Thoracic aorta (tissue), 2 donors: ENCODE measurements around the gene TLCD3B. TPM values are rescaled to one million over a fixed set of nuclear protein-coding genes. Genes with fewer than 3 reads are reported as not detected.

Source experiments
- ATAC-seq: fragments of 150-250 bp; one replicate; pipeline ENCODE4 v1.8.0; 2017; ENCODE audit warnings: low read depth; ENCODE audit not compliant: insufficient number of reproducible peaks, low FRiP score
- DNase-seq: peaks from one replicate; pipeline ENCODE4 v3.0.0-alpha.2; 2020; ENCODE audit warnings: low spot score
- H3K27ac ChIP-seq, 2 donors: fragments of 200-600 bp; sonication (generic); 1 replicate in 1 of 2; 2 replicates in 1 of 2; pipeline ENCODE4 v1.5.1; 2016; ENCODE audit warnings: mild to moderate bottlenecking in 2 of 2, moderate library complexity in 2 of 2
- H3K27me3 ChIP-seq: fragments of 200-600 bp; sonication (generic); replicated peaks from 2 replicates; pipeline ENCODE4 v1.6.0; 2016; ENCODE audit warnings: mild to moderate bottlenecking; ENCODE audit not compliant: insufficient read depth
- H3K36me3 ChIP-seq: fragments of 200-600 bp; sonication (generic); one replicate; pipeline ENCODE4 v1.5.1; 2016
- H3K4me1 ChIP-seq, 2 donors: fragments of 200-600 bp; sonication (generic); 1 replicate in 1 of 2; 2 replicates in 1 of 2; pipeline versions ENCODE4 v1.5.1 to v1.6.0; 2016; ENCODE audit warnings: low read depth in 2 of 2, mild to moderate bottlenecking in 1 of 2; ENCODE audit not compliant: control insufficient read depth in 1 of 2
- H3K4me3 ChIP-seq: fragments of 200-600 bp; sonication (generic); 2 replicates; pipeline ENCODE4 v1.5.1; 2016; ENCODE audit warnings: mild to moderate bottlenecking
- H3K9me3 ChIP-seq: fragments of 200-600 bp; sonication (generic); 2 replicates; pipeline ENCODE4 v1.5.1; 2016
- CTCF ChIP-seq: fragments of 200-600 bp; sonication (generic); IDR thresholded peaks from one replicate; pipeline ENCODE4 v1.5.1; 2019; ENCODE audit warnings: antibody characterized with exemption
- total RNA-seq, 2 donors: library from RNA; depleted of rRNA; stranded (reverse); fragments of >200 nt; gene quantifications; one replicate each; pipeline versions ENCODE4 v1.1.0 to v1.2.3, GENCODE V29; 2016

TLCD3B gene
- total RNA-seq, 2 donors from 2014 or later: not detected

- Histone ChIP-seq H3K4me3 (peak overlapping the region; percentile 86), H3K4me1 (peaks cover 12 to 20% of the 10 kb centered on the region in 2 donors), H3K36me3 (peaks cover 14% of the 10 kb centered on the region), H3K9me3 (no peaks in the 10 kb centered on the region), H3K27me3 (no peaks in the 10 kb centered on the region), H3K27ac (peak overlapping the region in 1 of 2 donors; percentile 96)
- ATAC-seq (no peak), DNase-seq (no peak)
- TF ChIP-seq CTCF: no peak
These were observed 34.3 kb downstream of the TLCD3B start for GRCh38 chr16:29996766-29997250.

- Histone ChIP-seq H3K36me3 (peaks cover 14% of the 10 kb centered on the region), H3K4me1 (peaks cover 12 to 20% of the 10 kb centered on the region in 2 donors), H3K4me3 (peak within 1 kb of the TSS; percentile 86), H3K27me3 (no peaks in the 10 kb centered on the region), H3K9me3 (no peaks in the 10 kb centered on the region), H3K27ac (peak within 1 kb of the TSS; percentile 89 to 96)
- ATAC-seq (peak; percentile 82), DNase-seq (peak; percentile 92)
- no peak for TF ChIP-seq CTCF
These were observed 34.9 kb downstream of the TLCD3B start, which contains the start of gene INO80E for GRCh38 chr16:29995911-29996765. Gene INO80E, plus strand, starts transcription at chr16:29996241. Its CDS starts 70 bp downstream, at chr16:29996311.

GRCh38 chr16:29995324-29995910 is 35.7 kb downstream of the TLCD3B start, which contains the start of gene HIRIP3:
Gene HIRIP3, minus strand, starts transcription at chr16:29995617. Its CDS starts 12 bp downstream, at chr16:29995605.
- H3K27me3 ChIP-seq: no peaks in the 10 kb centered on the region
- ATAC-seq: peak; percentile 57
- no peak for TF ChIP-seq CTCF
- peak within 1 kb of the TSS; percentile 86 for H3K4me3 ChIP-seq
- H3K36me3 ChIP-seq: peaks cover 16% of the 10 kb centered on the region
- H3K4me1 ChIP-seq: peaks cover 12 to 20% of the 10 kb centered on the region in 2 donors
- H3K27ac ChIP-seq: peak within 1 kb of the TSS; percentile 89 to 96
- peak; percentile 47 for DNase-seq
- no peaks in the 10 kb centered on the region for H3K9me3 ChIP-seq

GRCh38 chr16:29994600-29995323 is 36.3 kb downstream of the TLCD3B start:
- no peak for ATAC-seq
- TF ChIP-seq CTCF: no peak
- peaks cover 12 to 20% of the 10 kb centered on the region in 2 donors for H3K4me1 ChIP-seq
- H3K4me3 ChIP-seq: peak overlapping the region; percentile 86
- DNase-seq: no peak
- peaks cover 16% of the 10 kb centered on the region for H3K36me3 ChIP-seq
- peak overlapping the region; percentile 89 to 96 for H3K27ac ChIP-seq
- H3K9me3 ChIP-seq: no peaks in the 10 kb centered on the region
- no peaks in the 10 kb centered on the region for H3K27me3 ChIP-seq
